GM21786 (cell line): ENCODE results near the gene ONECUT1.
"Not testable (repeated sequence)": the region's sequence is repeated elsewhere in the genome, so short reads cannot be mapped to it uniquely, and the experiment has no call there.

ENCODE experiments used
- ATAC-seq: cut with Tn5 transposase; IDR thresholded peaks from one replicate; pipeline ENCODE4 v1.9.1; 2021; ENCODE audit not compliant: unreplicated experiment

Gene ONECUT1

GRCh38 chr15:52790169-52790708 lies at the start of gene ONECUT1:
TSS of gene ONECUT1 (minus strand) at chr15:52790336. CDS start at chr15:52789884, 452 bp downstream.
- peak; percentile 70 for ATAC-seq

- no peak for ATAC-seq
Observed at GRCh38 chr15:52834379-52834778, 44.2 kb upstream of the ONECUT1 start.

DNA sequence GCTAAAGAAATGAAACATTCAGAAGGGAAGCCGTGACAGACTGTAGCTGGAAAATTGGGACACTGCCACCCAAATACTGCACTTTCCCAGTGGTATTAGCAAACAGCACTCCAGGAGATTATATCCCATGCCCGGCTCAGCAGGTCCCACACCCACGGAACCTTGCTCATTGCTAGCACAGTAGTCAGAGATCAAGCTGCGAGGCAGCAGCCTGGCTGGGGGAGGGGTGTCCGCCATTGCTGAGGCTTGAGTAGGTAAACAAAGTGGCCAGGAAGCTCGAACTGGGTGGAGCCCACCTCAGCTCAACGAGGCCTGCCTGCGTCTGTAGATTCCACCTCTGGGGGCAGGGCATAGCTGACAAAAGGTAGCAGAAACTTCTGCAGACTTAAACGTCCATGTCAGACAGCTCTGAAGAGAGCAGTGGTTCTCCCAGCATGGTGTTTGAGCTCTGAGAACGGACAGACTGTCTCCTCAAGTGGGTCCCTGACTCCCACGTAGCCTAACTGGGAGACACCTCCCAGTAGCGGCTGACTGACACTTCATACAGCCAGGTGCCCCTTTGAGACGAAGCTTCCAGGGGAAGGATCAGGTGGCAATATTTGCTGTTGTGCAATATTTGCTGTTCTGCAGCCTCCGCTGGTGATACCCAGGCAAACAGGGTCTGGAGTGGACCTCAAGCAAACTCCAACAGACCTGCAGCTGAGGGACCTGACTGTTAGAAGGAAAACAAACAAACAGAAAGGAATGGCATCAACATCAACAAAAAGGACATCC lies 34.2 kb upstream of the ONECUT1 start:
- ATAC-seq, result not testable (repeated sequence)

- no peak for ATAC-seq
Observed at GRCh38 chr15:52822475-52822874, 32.3 kb upstream of the ONECUT1 start.

GRCh38 chr15:52819253-52819652 lies 29.1 kb upstream of the ONECUT1 start:
- no peak for ATAC-seq

DNA sequence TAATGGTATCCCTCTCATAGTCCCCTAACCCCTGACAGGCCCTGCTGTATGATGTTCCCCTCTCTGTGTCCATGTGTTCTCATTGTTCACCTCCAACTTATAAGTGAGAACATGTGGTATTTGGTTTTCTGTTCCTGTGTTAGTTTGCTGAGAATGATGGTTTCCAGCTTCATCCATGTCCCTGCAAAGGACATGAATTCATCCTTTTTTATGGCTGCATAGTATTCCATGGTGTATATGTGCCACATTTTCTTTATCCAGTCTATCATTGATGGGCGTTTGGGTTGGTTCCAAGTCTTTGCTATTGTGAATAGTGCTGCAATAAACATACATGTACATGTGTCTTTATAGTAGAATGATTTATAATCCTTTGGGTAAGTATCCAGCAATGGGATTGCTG lies 25.8 kb upstream of the ONECUT1 start:
- ATAC-seq, result not testable (repeated sequence)

GRCh38 chr15:52808996-52809395 lies 18.9 kb upstream of the ONECUT1 start:
- no peak for ATAC-seq

GRCh38 chr15:52808441-52808840 lies 18.3 kb upstream of the ONECUT1 start:
- ATAC-seq, result no peak

- no peak for ATAC-seq
Observed at GRCh38 chr15:52806284-52806655, 16.1 kb upstream of the ONECUT1 start.

DNA sequence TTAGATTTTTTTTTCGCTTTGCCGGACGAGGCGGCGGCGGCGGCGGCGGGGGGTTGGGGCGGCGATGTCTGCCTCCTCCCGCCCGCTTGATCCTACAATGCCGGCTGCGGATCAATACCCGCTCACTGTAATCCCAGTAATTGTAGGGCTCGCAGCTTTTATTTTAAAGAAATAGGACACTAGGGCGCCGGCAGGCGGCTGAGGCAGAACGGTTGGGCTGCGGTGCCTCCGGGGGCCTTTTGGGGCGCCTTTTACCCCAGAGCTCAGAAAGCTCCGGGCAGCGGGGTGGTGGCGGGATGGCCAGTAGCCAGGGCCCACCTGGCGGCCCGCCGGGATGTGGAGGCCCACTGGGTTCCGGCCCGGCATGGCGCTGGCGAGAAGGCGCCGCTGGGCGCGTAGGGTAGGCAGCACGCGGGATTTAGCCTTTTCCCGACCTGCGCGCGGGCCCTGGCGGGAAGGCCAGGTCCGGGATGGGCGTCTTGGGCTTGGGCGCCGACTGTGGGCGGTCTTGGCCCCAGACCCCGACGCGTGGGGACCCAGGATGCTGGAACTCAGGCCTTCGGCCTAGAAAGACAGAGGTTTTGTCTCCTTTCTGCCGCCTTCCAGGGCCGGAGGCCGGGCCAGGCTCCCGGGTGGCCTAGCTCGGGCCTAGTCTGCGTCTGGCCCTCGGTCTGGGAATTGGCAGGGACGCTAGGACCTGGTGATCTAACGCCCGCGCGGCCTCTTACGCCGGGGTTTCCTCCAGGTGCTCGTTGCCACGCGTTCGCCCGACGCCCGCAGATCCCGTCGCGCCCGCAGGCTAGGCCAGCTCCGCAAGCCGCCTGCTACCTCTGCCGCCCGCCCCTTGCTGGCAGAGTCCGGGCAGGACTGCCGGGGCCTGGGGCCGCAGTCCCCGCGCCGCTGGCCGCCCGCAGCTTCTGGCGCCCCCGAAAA lies 15.5 kb upstream of the ONECUT1 start:
- ATAC-seq, result no peak

DNA sequence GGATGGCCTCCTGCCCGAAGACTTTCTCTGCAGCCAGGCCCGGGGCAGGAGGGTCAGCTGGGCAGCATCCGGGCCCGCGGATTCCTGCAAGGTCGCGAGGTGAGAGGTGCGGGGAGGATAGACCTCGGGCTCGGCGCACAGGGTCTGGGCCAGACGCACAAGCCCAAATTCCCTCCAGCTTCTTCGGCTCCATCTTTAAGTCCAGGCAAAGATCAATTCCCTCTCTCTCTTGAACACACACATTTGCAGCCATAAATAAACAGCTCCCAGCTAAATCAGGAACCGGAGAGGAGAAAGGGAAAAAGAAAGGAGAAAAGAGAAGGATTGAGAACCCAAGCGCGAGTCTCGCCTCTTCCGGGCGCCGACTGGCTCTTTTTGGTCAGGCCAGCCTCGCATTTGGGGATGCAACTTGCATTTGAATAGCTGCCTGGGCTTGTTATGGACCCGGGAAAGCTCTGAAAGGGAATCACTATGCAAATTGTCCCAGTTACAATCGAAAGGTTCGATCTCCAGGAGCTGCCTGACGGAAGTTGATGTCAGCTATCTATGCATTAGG lies 14.5 kb upstream of the ONECUT1 start:
- no peak for ATAC-seq

DNA sequence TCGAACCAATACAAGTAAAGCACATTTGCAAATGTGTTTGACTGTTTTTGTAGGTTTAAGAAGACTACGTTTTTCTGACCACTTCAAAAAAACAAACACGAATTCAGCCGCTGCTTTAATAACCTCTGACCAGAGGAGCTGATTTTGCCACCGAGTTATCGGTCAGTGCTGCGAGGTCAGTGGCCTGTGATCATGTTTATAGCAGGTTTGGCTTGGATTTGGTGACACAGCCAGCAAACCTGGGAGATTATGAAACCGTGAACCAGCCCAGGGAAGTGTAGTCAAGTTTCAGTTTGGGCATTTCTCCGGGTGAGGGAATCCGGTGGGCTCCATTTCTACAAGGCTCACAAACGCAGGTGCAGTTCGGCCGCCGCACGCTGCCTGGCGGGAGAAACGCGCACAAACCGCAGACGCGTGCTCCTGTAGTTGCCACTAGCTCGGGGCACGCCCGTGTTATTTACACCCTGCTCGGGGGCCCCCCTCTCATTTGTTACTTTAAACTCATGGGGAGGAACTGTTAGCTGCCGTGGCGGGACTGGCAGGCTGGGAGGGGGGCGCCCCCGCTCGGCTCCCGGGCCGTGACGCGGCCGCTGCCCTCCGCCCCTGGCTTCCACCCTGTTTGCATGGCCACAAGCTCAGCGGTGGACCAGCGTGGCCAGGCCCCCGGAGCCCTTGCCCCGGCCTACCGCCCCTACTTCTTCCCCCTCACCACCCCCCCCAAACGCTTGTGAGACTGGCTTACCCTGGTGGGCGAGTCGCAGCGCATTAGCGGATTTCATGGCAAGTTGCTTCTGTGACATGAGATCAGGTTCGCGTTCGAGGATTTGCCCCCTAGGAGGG lies 13.6 kb upstream of the ONECUT1 start:
- ATAC-seq, result no peak

DNA sequence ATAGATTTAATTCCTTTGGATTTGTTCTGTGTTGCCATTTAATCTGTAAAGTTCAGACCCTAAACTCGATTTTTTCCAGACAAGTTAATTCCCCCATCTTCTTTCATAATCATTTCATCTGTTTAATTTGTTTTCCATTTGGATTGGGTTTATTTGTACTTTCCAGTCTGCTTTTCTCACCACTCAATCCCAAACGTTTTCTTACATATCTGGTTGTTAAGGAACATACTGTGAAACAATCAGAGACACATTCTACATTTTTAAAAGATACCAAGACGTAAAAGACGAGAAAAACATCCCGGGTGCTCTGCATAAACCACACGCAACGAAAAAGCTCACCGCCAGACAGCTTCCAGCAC lies 13.0 kb upstream of the ONECUT1 start:
- no peak for ATAC-seq

- ATAC-seq, result no peak
Observed at GRCh38 chr15:52802110-52802509, 12.0 kb upstream of the ONECUT1 start.

DNA sequence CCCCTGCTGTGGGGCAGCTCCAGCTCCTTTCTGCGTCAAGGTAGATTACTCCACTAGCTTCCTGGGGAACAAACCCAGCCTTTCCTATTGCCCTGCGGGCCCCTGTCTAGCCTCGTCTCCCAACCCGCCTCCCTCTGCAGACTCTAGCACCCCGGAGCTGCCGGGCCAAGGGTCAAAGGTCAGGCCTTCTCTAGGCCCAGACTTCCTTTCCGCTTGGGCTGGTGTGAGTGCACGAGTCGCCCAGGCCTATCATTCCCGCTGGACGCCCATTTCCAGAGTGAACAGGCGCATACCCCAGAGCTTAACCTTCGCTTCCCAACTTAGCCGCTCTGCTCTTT lies 11.6 kb upstream of the ONECUT1 start:
- ATAC-seq, result no peak

GRCh38 chr15:52800828-52801747 lies 11.0 kb upstream of the ONECUT1 start:
- ATAC-seq, result no peak

DNA sequence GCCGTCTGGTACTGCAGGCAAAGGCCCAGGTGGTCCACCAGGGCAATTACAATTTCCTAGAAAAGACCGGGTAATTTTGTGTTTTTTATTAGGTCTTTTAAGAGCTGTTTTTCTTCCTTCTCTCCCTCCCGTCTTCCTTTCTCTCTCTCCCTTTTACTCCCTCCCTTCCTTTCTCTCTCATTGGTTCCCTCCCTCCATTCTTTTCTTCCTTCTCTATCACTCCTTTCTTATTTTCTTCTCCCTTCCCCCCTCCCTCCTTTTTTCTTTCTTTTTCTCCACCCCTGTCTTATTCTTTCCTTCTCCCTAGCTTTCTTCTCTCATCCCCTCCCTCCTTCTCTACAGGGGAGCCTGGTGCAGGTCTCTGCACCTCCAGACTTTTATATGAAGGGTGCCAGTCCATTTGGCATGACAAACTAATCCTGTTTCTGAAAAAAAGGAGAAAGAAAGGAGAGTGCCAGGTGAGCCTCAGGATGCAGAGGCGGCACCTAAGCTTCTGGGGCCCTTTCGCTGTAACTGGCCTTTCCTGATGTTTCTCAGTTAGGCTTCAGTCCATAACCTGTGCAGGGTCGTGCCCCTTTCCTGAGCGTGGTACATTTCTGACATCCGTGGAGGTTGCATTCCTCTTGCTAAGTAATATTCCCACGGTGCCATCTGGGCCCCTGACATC lies 9.1 kb upstream of the ONECUT1 start:
- ATAC-seq, result no peak

GRCh38 chr15:52798529-52799101 lies 8.5 kb upstream of the ONECUT1 start:
- ATAC-seq, result no peak
